Fibroblast of lung (primary cell): ENCODE measurements around the gene DTX3L. TPM values are rescaled to one million over a fixed set of nuclear protein-coding genes. Genes with fewer than 3 reads are reported as not detected.
A peak's percentile ranks its signal among the peaks of the same experiment; 100 is the strongest.
"Not testable (repeated sequence)": the region's sequence is repeated elsewhere in the genome, so short reads cannot be mapped to it uniquely, and the experiment has no call there.

Source experiments
- DNase-seq, 2 donors: peaks; one replicate each; pipeline versions ENCODE4 v3.0.0 to v3.0.0-alpha.2; 2010; ENCODE audit warnings: low read depth in 2 of 2
- H2AFZ ChIP-seq: 2 replicates; pipeline ENCODE4 v1.5.1; 2012; ENCODE audit warnings: low read length, control low read depth, inconsistent platforms
- H3K27ac ChIP-seq: 2 replicates; pipeline ENCODE4 v1.5.1; 2011; ENCODE audit warnings: low read length, control low read depth; ENCODE audit not compliant: insufficient read depth
- H3K27me3 ChIP-seq: 2 replicates; pipeline ENCODE4 v1.5.1; 2011; ENCODE audit warnings: mild to moderate bottlenecking, low read length; ENCODE audit not compliant: control insufficient read depth, insufficient read depth
- H3K36me3 ChIP-seq: 2 replicates; pipeline ENCODE4 v1.5.1; 2011; ENCODE audit warnings: low read length; ENCODE audit not compliant: control insufficient read depth, insufficient read depth
- H3K4me1 ChIP-seq: 2 replicates; pipeline ENCODE4 v1.5.1; 2011; ENCODE audit warnings: low read length; ENCODE audit not compliant: control insufficient read depth, insufficient read depth; ENCODE audit errors: extremely low read depth
- H3K4me2 ChIP-seq: 2 replicates; pipeline ENCODE4 v1.5.1; 2011; ENCODE audit warnings: low read length, control low read depth; ENCODE audit not compliant: insufficient read depth; ENCODE audit errors: extremely low read depth
- H3K4me3 ChIP-seq, 4 experiments: fragments of 200-600 bp in 1 of 4; sonication (generic) in 1 of 4; replicated peaks in 1 of 4; 2 replicates each; pipeline ENCODE4 v1.5.1; 2011 to 2016; ENCODE audit warnings: low read length in 4 of 4, low read depth in 3 of 4, mild to moderate bottlenecking in 3 of 4, control low read depth in 2 of 4, inconsistent platforms in 1 of 4, mixed read lengths in 1 of 4; ENCODE audit not compliant: insufficient read depth in 1 of 4; ENCODE audit errors: control extremely low read depth in 1 of 4
- H3K79me2 ChIP-seq: 2 replicates; pipeline ENCODE4 v1.5.1; 2012; ENCODE audit warnings: mild to moderate bottlenecking, low read length, inconsistent platforms; ENCODE audit not compliant: control insufficient read depth, insufficient read depth
- H3K9ac ChIP-seq: 2 replicates; pipeline ENCODE4 v1.5.1; 2011; ENCODE audit warnings: mild to moderate bottlenecking, low read length, control low read depth; ENCODE audit not compliant: insufficient read depth
- H3K9me3 ChIP-seq: 2 replicates; pipeline ENCODE4 v1.5.1; 2012; ENCODE audit warnings: low read depth, low read length; ENCODE audit not compliant: control insufficient read depth, insufficient read depth
- H4K20me1 ChIP-seq: 2 replicates; pipeline ENCODE4 v1.5.1; 2011; ENCODE audit warnings: low read length; ENCODE audit not compliant: control insufficient read depth, insufficient read depth; ENCODE audit errors: extremely low read depth
- CTCF ChIP-seq, 2 donors: IDR thresholded peaks in 1 of 2; conservative IDR thresholded peaks in 1 of 2; 1 replicate in 1 of 2; 2 replicates in 1 of 2; pipeline ENCODE4 v1.5.1; 2011 to 2012; ENCODE audit warnings: low read length in 2 of 2, control low read depth in 1 of 2, inconsistent platforms in 1 of 2, low read depth in 1 of 2, mild to moderate bottlenecking in 1 of 2
- EZH2 ChIP-seq: IDR thresholded peaks from 2 replicates; pipeline ENCODE4 v1.5.1; 2012; ENCODE audit warnings: low read length, control low read depth, mild to moderate bottlenecking; ENCODE audit errors: missing control alignments
- polyA plus RNA-seq, 2 donors: library from polyadenylated mRNA; depleted of rRNA in 1 of 2; stranded (reverse) in 1 of 2; unstranded in 1 of 2; fragments of >200 nt; gene quantifications; 2 replicates each; pipeline ENCODE4 v1.2.1, GENCODE V29; 2011 to 2012; ENCODE audit warnings: missing spikeins in 1 of 2
- total RNA-seq: library from RNA; depleted of rRNA; stranded (reverse); fragments of >200 nt; gene quantifications from 2 replicates; pipeline ENCODE4 v1.2.1, GENCODE V29; 2014

DTX3L gene
- total and polyA plus RNA-seq, 2 donors (not counting 1 experiment from before 2014, with no cell fraction given): 15.9 to 31.9 TPM

DNA sequence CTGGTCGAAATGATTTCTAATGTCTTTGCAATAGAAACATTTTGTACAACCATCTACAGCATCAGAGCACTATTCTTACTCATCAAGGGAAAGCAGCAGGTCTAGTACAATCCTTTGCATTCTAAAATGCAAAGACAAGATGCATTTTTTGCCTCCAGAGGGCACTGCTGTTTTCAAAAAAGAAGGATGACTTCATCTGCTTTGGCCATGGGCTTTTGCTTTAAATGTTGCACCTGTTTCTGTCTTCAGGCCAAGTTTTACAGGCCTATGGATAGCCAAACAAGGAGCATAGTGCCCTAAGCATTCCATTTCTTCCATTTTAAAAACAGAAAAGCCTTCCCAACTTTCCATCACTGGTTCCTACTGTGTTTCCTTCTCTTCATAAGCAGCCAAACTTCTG lies 3.5 kb upstream of the DTX3L start:
- no peak overlapping the region for H3K4me3 ChIP-seq
- TF ChIP-seq EZH2 (no peak), CTCF (conservative IDR thresholded peaks at IDR 0.05 in 1 of 2, IDR thresholded peaks at IDR 0.05 in 1 of 2; ENCODE audit: low read depth in 1 of 2, low read length in 2 of 2) (peak; percentile 45 to 63)
- H3K4me1 ChIP-seq: no peaks in the 10 kb centered on the region
- peaks cover 2% of the 10 kb centered on the region for H3K36me3 ChIP-seq
- no peak overlapping the region for H3K4me2 ChIP-seq
- H4K20me1 ChIP-seq: no peaks in the 10 kb centered on the region
- H3K27ac ChIP-seq: no peak overlapping the region
- H3K27me3 ChIP-seq: no peaks in the 10 kb centered on the region
- peak; percentile 55 to 79 for DNase-seq
- H3K9ac ChIP-seq: no peak overlapping the region
- no peaks in the 10 kb centered on the region for H3K9me3 ChIP-seq
- H2AFZ ChIP-seq: no peak overlapping the region
- H3K79me2 ChIP-seq: peaks cover 16% of the 10 kb centered on the region

GRCh38 chr3:122562923-122563716 lies 1.0 kb upstream of the DTX3L start:
- H3K27ac ChIP-seq: peak overlapping the region; percentile 96
- TF ChIP-seq EZH2: no peak
- no peak for TF ChIP-seq CTCF (conservative IDR thresholded peaks at IDR 0.05 in 1 of 2, IDR thresholded peaks at IDR 0.05 in 1 of 2; ENCODE audit: low read depth in 1 of 2, low read length in 2 of 2)

GRCh38 chr3:122563717-122564025 lies 467 bp upstream of the DTX3L start:
- peak overlapping the region; percentile 64 for H3K4me2 ChIP-seq
- H3K9ac ChIP-seq: peak overlapping the region; percentile 92
- H3K4me3 ChIP-seq: peak overlapping the region; percentile 82 to 97 (median 90)
- H2AFZ ChIP-seq: peak overlapping the region; percentile 29
- H4K20me1 ChIP-seq: no peaks in the 10 kb centered on the region
- peak; percentile 15 to 24 for DNase-seq
- no peaks in the 10 kb centered on the region for H3K4me1 ChIP-seq
- peak overlapping the region; percentile 96 for H3K27ac ChIP-seq
- no peak for TF ChIP-seq CTCF (conservative IDR thresholded peaks at IDR 0.05 in 1 of 2, IDR thresholded peaks at IDR 0.05 in 1 of 2; ENCODE audit: low read depth in 1 of 2, low read length in 2 of 2)
- peaks cover 19% of the 10 kb centered on the region for H3K79me2 ChIP-seq
- H3K27me3 ChIP-seq: no peaks in the 10 kb centered on the region
- H3K36me3 ChIP-seq: peaks cover 6% of the 10 kb centered on the region
- H3K9me3 ChIP-seq: no peaks in the 10 kb centered on the region

More at GRCh38 chr3:122562923-122563716, 1.0 kb upstream of the DTX3L start:
- no peaks in the 10 kb centered on the region for H3K27me3 ChIP-seq
- peaks cover 5% of the 10 kb centered on the region for H3K36me3 ChIP-seq
- H3K9ac ChIP-seq: peak overlapping the region; percentile 92
- H3K79me2 ChIP-seq: peaks cover 19% of the 10 kb centered on the region
- H3K4me1 ChIP-seq: no peaks in the 10 kb centered on the region
- peak overlapping the region; percentile 64 for H3K4me2 ChIP-seq
- no peaks in the 10 kb centered on the region for H3K9me3 ChIP-seq
- no peak overlapping the region for H2AFZ ChIP-seq
- peak overlapping the region; percentile 82 to 97 (median 90) for H3K4me3 ChIP-seq
- DNase-seq: peak in 1 of 2 donors; percentile 7
- no peaks in the 10 kb centered on the region for H4K20me1 ChIP-seq

GRCh38 chr3:122568131-122568530 lies 4.0 kb downstream of the DTX3L start:
- not testable (repeated sequence) for H3K9me3 ChIP-seq, H4K20me1 ChIP-seq, H3K4me3 ChIP-seq, H3K27ac ChIP-seq, H3K4me1 ChIP-seq, H2AFZ ChIP-seq, H3K9ac ChIP-seq, H3K4me2 ChIP-seq, H3K27me3 ChIP-seq, DNase-seq
- Histone ChIP-seq H3K79me2 (peaks cover 16% of the 10 kb centered on the region), H3K36me3 (peaks cover 13% of the 10 kb centered on the region)
